NOMO-1 (cell line): ENCODE measurements around the gene PTPRT.

Source experiments
- DNase-seq, 2 experiments: peaks; one replicate each; lab custom pipeline; 2025; ENCODE audit not compliant: unreplicated experiment in 2 of 2; lab: John Stamatoyannopoulos, UW

The PTPRT gene

DNA sequence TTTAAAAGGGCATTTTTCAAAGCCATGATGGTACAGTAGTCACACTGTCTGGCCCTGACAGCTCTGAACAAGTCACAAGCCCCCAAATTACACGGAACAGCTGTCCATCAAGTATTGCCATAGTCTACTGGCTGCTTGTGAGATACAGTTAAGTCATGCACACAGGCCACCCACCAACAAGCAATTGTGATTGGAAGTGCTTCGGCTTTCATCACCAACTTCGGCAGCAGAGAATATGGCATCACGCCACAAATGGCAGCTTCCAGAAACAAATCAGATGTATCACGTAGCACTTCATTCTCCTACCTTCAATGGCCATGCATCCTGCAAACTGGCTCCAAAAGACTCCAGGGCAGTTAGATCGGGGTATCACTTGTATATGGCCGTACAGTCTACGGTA lies 160.5 kb downstream of the PTPRT start:
- DNase-seq, result no peak

DNA sequence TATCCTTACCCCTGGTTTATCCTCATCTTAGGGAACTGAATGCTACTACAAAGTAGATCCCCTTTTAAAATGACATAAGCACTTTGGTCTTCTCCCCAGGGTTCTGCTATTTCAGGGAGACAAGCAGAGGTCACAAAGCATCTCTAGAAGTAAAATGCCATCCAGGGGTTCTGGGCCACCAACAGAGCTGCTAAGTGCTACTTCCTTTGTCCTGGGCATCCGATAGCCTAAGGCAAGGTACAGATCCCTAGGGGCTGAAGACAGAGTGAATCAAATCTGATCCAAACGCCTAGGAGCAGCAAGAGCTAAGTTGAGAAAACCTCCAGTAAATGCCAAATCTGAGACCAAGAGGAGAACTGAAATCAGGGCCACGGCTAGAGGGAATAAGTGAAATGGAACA lies 161.2 kb downstream of the PTPRT start:
- no peak for DNase-seq

GRCh38 chr20:43023836-43024235 lies 165.9 kb downstream of the PTPRT start:
- no peak for DNase-seq

DNA sequence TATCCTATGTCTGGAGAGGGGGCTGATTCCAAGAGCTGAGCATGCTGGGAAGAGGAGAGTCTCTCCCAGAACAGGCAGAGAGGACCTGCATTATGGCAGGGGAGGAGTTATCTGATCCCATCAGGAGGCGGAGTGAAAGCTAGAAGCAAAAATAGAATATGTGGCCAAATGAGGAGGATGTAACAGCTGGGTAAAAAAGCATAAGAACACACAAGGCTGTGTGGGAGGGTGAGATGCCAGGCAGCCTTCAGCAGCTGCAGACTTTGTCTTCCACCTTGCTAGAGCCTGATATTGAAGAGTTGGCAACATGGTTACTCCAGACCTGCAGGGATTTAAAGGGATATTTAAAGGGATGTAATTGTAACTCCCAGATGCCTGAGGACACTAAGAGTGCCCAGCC lies 167.1 kb downstream of the PTPRT start:
- DNase-seq, result no peak

DNA sequence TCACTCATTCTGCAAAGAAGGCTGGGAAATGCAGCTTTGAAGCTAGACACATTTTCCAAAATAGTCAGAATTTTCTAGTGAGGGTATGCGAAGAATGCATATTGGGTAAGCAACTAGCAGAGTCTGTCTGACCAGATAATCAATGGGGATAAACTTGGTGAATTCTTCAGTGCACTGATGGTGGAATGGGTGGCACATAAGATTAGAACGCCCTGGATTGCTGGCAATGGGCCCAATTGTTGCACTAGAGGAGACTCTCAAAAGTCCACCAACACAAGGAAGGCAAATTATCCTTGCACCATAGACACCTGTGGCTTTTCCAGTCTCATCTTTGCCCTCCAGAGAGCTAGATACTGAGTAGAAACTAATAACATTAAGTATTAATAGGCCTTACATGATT lies 167.6 kb downstream of the PTPRT start:
- no peak for DNase-seq

DNA sequence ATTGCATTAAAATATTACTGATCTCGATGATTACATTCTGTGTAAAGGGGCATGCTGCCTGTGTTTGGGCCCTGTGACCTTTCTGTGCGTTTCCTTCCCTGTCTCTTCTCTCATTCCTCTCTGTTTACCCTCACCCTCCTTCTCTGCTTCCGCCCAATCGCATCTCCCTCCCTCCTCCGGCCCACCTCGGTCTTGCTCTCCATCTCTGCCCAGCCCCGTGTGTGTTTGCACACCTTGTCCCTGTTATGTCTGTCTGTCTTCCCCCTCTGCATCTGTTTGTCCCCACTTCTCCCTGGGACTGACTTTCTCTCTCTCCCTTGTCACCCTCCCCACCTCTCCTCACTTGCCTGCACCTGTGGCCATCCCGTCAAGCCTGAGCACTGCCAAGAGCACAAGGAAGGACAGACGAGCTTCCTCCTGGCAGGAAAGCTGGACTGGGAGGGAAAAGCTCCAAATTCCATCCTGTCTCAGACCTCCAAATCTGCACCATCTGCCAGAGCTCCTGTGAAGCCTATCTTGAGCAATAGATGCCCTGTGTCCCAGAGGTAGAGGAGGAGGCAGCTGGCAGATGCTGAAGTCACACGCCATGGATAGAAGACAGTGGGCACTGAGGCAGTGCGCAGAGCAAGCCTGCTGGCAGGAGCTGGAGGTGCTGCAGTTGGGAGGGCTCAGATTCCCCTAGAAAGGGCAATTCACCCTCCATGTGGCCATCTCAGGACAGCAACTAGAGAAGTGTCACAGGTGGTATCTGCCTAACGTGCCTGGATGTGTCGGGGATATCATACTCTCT lies 172.3 kb downstream of the PTPRT start:
- no peak for DNase-seq

- no peak for DNase-seq
Measured at GRCh38 chr20:43016257-43016656, 173.4 kb downstream of the PTPRT start.

GRCh38 chr20:43015566-43015965 lies 174.1 kb downstream of the PTPRT start:
- DNase-seq, result no peak

DNA sequence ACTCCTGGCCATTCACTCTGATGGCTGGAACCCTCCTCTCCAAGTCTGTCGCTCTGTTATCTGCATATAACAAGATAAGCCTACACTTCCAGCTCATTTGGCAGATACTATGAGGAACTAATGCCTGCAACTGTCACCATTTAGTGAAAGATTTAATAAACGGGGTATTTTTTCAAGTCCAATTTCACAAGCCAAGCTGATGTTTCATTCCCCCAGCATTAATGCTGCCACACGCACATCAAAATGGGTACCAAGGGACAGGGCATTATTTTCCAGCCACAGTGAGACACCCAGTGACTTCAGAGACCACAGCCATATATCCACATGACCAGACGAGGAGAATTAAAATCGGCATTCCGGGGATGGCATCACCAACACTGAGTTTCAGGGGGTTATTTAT lies 175.5 kb downstream of the PTPRT start:
- no peak for DNase-seq

DNA sequence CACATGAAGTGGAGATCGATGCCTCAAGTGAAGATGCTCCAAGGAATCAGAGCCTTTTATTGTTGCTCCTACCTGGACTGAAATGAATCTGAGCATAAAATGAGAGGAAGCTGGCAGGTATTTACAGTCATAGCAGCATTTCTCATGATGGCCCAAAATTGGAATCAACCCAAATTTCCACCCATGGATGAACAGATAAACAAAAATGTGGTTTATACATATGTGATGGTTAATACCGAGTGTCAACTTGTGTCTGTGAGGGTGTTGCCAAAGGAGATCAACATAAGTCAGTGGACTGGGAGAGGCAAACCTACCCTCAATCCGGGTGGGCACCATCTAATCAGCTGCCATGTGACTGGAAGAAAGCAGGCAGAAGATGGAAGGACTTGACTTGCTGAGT lies 178.2 kb downstream of the PTPRT start:
- no peak for DNase-seq

- no peak for DNase-seq
Measured at GRCh38 chr20:43009532-43009931, 180.2 kb downstream of the PTPRT start.

GRCh38 chr20:43007525-43007924 lies 182.2 kb downstream of the PTPRT start:
- DNase-seq, result no peak

DNA sequence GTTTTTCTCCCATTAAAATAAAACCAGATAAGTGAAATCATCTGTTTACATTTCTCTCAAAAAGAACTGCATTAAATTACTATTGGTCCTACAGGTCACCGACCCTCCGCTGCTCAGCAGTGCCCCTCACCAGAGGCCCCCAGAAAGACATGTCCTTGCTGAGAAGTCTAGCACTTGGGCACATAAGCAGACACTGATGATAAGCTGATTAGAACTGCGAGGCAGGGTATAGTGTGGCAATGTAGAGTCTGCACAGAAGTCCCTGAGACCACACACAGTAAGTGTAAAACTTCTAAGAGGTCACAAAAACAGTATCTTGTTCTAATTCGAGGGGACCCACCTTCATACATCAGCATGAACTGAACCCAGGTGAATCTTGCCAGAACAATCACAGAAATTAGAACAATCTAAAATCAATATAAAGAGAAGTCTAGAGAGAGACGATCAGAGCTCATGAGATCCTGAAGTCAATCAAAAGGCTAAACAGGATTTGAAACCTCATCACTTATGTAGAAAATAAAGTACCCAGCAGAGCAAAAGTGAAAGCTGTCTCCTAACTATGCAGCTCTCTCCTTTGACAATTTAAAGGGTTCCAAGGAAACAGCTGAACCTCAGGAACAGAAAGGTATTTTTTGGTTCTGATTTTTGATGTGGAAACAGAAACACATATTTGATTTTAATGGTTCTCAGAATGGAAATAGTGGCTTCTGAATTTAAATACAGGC lies 182.9 kb downstream of the PTPRT start:
- DNase-seq, result no peak

- DNase-seq, result no peak
Measured at GRCh38 chr20:43003318-43003944, 186.3 kb downstream of the PTPRT start.

GRCh38 chr20:42996141-42996540 lies 193.6 kb downstream of the PTPRT start:
- no peak for DNase-seq

DNA sequence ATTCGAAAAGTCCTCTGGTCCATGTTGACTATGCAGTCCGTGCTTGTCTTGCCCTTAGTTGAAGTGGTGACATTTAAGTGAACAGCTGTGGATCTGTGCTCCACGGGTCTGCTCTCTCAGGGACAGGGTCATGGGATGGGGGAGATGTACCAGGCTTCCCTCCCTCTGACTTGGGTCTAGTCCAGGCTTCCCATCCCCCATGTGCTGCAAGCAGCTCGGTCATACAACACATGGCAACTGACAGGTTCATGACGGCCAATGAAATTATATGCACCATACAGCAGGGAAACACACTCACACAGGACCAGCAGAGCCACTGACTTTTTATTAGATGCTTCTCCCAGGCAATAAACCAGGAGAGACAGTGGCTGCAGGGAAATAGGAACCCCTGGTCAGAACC lies 201.4 kb downstream of the PTPRT start:
- DNase-seq, result no peak

DNA sequence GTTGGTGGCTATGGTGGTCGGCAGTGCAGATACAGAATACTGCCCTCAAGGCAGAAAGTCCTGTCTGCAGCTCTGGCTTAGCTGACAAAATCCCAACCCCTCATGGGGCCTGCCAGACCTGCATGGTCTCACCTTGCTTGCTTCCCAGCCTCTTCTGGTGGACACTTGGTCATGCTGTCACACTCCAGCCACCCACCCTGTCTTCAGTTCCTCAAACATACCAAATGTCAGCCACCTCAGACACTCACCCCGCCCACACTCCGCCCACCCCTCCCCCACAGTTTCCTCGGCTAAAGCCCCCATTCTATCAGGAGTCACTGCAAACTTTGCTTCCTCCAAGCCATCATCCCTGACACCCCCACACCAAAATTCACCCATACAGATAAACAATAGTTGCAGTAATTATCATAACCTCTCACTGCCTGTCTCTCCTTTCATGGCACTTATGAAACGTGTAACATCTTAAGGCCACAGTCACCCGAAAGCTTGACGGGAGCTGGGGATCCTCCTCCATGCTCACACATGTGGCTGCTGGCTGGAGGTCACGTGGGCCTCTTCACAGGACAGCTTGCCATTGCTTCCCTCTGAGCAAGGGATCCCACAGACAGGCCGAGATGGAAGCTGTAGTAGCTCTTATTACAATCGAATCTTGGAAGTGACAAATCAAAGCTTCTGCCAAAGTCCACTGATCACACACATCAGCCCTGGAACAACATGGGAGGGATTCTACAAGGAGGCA lies 202.2 kb downstream of the PTPRT start:
- no peak for DNase-seq

DNA sequence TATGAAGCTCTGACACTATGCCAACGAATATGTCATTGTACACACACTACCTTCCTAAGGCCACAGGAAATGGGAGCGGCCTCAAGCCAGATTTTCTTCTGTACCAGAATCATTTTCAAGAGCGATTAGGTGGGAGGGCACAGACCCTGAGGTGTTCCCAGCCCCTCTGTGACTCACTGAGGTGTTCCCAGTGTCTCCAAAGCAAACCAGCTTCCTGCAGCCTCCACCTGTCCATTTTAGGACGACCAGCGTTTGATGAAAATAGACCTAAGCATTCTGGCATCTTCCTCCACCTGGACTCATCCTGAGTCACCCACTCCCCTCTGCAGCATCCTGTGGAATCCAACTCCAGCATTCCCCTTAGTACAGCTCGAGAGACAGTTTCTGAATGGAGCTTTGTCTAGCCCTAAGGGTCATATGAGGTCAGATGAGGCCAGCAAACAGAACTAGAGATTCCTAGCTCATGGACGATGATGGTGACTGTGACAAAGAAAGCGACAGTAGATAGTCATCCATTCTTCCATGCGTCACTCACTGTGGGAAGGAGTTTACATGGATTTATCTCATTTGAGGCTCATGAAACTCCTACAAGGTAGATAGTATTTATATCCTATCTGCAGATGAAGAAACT lies 203.4 kb downstream of the PTPRT start:
- no peak for DNase-seq

DNA sequence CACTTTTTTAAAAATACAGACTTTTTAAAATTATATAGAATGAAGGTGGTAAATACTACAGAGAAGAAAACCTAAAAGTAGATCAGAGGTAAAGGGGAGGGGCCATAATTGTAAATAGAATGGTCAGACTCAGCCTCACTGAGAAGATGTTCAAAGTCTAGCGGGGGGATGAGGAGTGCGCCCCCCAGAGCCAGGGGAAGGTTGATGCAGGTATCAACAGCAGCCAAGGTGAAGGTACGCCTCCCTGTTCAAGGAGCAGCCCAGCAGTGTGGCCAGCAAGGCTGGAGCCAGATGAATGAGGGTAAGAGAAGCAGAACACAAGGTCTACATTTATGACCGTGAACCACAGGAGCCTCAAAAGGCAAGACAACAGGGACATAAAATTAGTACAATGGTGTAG lies 204.1 kb downstream of the PTPRT start:
- no peak for DNase-seq

- DNase-seq, result no peak
Measured at GRCh38 chr20:42982218-42982617, 207.5 kb downstream of the PTPRT start.

- DNase-seq, result no peak
Measured at GRCh38 chr20:42981253-42981652, 208.5 kb downstream of the PTPRT start.
